Liver (tissue), 9 donors: ENCODE results near the gene AMZ1. TPM values are rescaled to one million over a fixed set of nuclear protein-coding genes. Genes with fewer than 3 reads are reported as not detected.

Experiments
- DNase-seq: peaks from one replicate; pipeline ENCODE4 v3.0.0-alpha.2; 2017; ENCODE audit warnings: low spot score
- H3K27ac ChIP-seq, 2 donors: one replicate each; pipeline ENCODE4 v1.7.0; 2013; ENCODE audit warnings: inconsistent platforms in 2 of 2, low read length in 2 of 2, control low read depth in 1 of 2, low read depth in 1 of 2, mild to moderate bottlenecking in 1 of 2
- H3K27me3 ChIP-seq, 4 donors: one replicate each; pipeline versions ENCODE4 v1.6.1 to v1.7.0; 2013; ENCODE audit warnings: low read length in 3 of 4, inconsistent platforms in 1 of 4, mild to moderate bottlenecking in 1 of 4, moderate library complexity in 1 of 4; ENCODE audit not compliant: control insufficient read depth in 4 of 4, insufficient read depth in 4 of 4
- H3K36me3 ChIP-seq, 4 donors: one replicate each; pipeline versions ENCODE4 v1.6.1 to v1.7.0; 2013; ENCODE audit warnings: low read length in 3 of 4, mild to moderate bottlenecking in 3 of 4, low read depth in 1 of 4, moderate library complexity in 1 of 4; ENCODE audit not compliant: control insufficient read depth in 4 of 4, insufficient read depth in 3 of 4
- H3K4me1 ChIP-seq, 4 donors: one replicate each; pipeline versions ENCODE4 v1.6.1 to v1.7.0; 2013; ENCODE audit warnings: low read length in 3 of 4, mild to moderate bottlenecking in 3 of 4, moderate library complexity in 1 of 4; ENCODE audit not compliant: control insufficient read depth in 4 of 4, insufficient read depth in 4 of 4
- H3K4me3 ChIP-seq, 3 donors: one replicate each; pipeline versions ENCODE4 v1.6.1 to v1.7.0; 2013; ENCODE audit warnings: low read length in 3 of 3, control low read depth in 1 of 3, low read depth in 1 of 3, mild to moderate bottlenecking in 1 of 3
- H3K9ac ChIP-seq, 2 donors: one replicate each; pipeline ENCODE4 v1.7.0; 2013; ENCODE audit warnings: low read length in 2 of 2, mild to moderate bottlenecking in 2 of 2, moderate library complexity in 2 of 2, control low read depth in 1 of 2, low read depth in 1 of 2
- H3K9me3 ChIP-seq, 4 donors: one replicate each; pipeline versions ENCODE4 v1.6.1 to v1.7.0; 2013; ENCODE audit warnings: low read length in 3 of 4; ENCODE audit not compliant: control insufficient read depth in 4 of 4
- ATF3 ChIP-seq: IDR thresholded peaks from 2 replicates; pipeline ENCODE4 v1.6.1; 2016; ENCODE audit warnings: antibody characterized with exemption
- EGR1 ChIP-seq, 2 donors: IDR thresholded peaks; 2 replicates each; pipeline ENCODE4 v1.6.1; 2016 to 2018; ENCODE audit warnings: antibody characterized with exemption in 2 of 2, low read depth in 2 of 2
- FOXA1 ChIP-seq: IDR thresholded peaks from 2 replicates; pipeline ENCODE4 v1.6.1; 2016; ENCODE audit warnings: antibody characterized with exemption
- FOXA2 ChIP-seq: IDR thresholded peaks from 2 replicates; pipeline ENCODE4 v1.6.1; 2016; ENCODE audit warnings: antibody characterized with exemption
- GABPA ChIP-seq, 2 donors: IDR thresholded peaks in 1 of 2; conservative IDR thresholded peaks in 1 of 2; 2 replicates each; pipeline ENCODE4 v1.6.1; 2016; ENCODE audit warnings: antibody characterized with exemption in 2 of 2, mild to moderate bottlenecking in 1 of 2, moderate library complexity in 1 of 2
- HNF4A ChIP-seq, 2 donors: conservative IDR thresholded peaks; 2 replicates each; pipeline ENCODE4 v1.6.1; 2016; ENCODE audit warnings: antibody characterized with exemption in 2 of 2, mild to moderate bottlenecking in 2 of 2
- HNF4G ChIP-seq: IDR thresholded peaks from 2 replicates; pipeline ENCODE4 v1.6.1; 2016; ENCODE audit warnings: antibody characterized with exemption
- JUND ChIP-seq, 2 donors: IDR thresholded peaks; 2 replicates each; pipeline ENCODE4 v1.6.1; 2016; ENCODE audit warnings: antibody characterized with exemption in 2 of 2
- NR2F2 ChIP-seq: IDR thresholded peaks from 2 replicates; pipeline ENCODE4 v1.6.1; 2016; ENCODE audit warnings: antibody characterized with exemption
- RAD21 ChIP-seq, 2 donors: IDR thresholded peaks; 2 replicates each; pipeline ENCODE4 v1.6.1; 2016; ENCODE audit warnings: antibody characterized with exemption in 2 of 2, mild to moderate bottlenecking in 2 of 2
- REST ChIP-seq: IDR thresholded peaks from 2 replicates; pipeline ENCODE4 v1.6.1; 2016; ENCODE audit warnings: antibody characterized with exemption, mild to moderate bottlenecking
- RXRA ChIP-seq, 2 donors: IDR thresholded peaks; 2 replicates each; pipeline ENCODE4 v1.6.1; 2017 to 2018; ENCODE audit warnings: antibody characterized with exemption in 2 of 2, mild to moderate bottlenecking in 1 of 2
- SP1 ChIP-seq: IDR thresholded peaks from 2 replicates; pipeline ENCODE4 v1.6.1; 2018; ENCODE audit warnings: antibody characterized with exemption, mild to moderate bottlenecking
- TAF1 ChIP-seq: conservative IDR thresholded peaks from 2 replicates; pipeline ENCODE4 v1.6.1; 2016; ENCODE audit warnings: antibody characterized with exemption, mild to moderate bottlenecking
- YY1 ChIP-seq: IDR thresholded peaks from 2 replicates; pipeline ENCODE4 v1.6.1; 2016; ENCODE audit warnings: antibody characterized with exemption, mild to moderate bottlenecking
- WGBS: extraction: QIAGEN DNeasy Blood & Tissue Kit; methylation state at CpG from one replicate; pipeline ENCODE4 v1.1.7; 2013; 5-methylcytosine and 5-hydroxymethylcytosine counted together
- polyA plus RNA-seq, 2 donors: library from polyadenylated mRNA; stranded (reverse) in 1 of 2; unstranded in 1 of 2; fragments of 200-250 nt in 1 of 2; fragments of >200 nt in 1 of 2; fragmentation: Nextera tagmentation in 1 of 2; extraction: Ambion mirVana in 1 of 2; gene quantifications; one replicate each; pipeline versions ENCODE4 v1.2.1 to v1.2.3, GENCODE V29; 2013 to 2015
- total RNA-seq, 2 donors: library from RNA; depleted of rRNA; stranded (reverse); fragments of >200 nt; gene quantifications; one replicate each; pipeline ENCODE4 v1.2.3, GENCODE V29; 2014
- TF ChIP-seq, protein P1 (sequence below): IDR thresholded peaks from 2 replicates; pipeline ENCODE4 v1.6.1; 2016; ENCODE audit warnings: antibody characterized with exemption
- TF ChIP-seq, protein P2 (sequence below): IDR thresholded peaks from 2 replicates; pipeline ENCODE4 v1.6.1; 2016; ENCODE audit warnings: antibody characterized with exemption
- TF ChIP-seq, protein P3 (sequence below): fragments of 150-350 bp; IDR thresholded peaks from 2 replicates; pipeline ENCODE4 v1.5.1; 2017; ENCODE audit warnings: improper control_type of control experiment, low read depth, low read length; ENCODE audit not compliant: missing input control
- donor health status: healthy.
- donor health status: healthy.
- donor health status: healthy.
- donor health status: healthy.
- donor health status: healthy.

The AMZ1 gene
- total and polyA plus RNA-seq, 4 donors: 0.10 to 1.3 (median 1.1) TPM; not detected in 1

GRCh38 chr7:2735744-2736143, 47.7 kb downstream of the AMZ1 start:
- Histone ChIP-seq H3K27me3 (no peaks in the 10 kb centered on the region), H3K4me1 (peaks cover 0 to 4% (median 0%) of the 10 kb centered on the region in 4 donors), H3K9me3 (no peaks in the 10 kb centered on the region), H3K9ac (no peak overlapping the region), H3K4me3 (no peak overlapping the region), H3K36me3 (peaks cover 0 to 4% (median 2%) of the 10 kb centered on the region in 4 donors), H3K27ac (no peak overlapping the region)
- TF ChIP-seq FOXA2: no peak
- no peak for TF ChIP-seq NR2F2
- no peak for TF ChIP-seq TAF1
- no peak for TF ChIP-seq HNF4G
- no peak for TF ChIP-seq SP1
- no peak for TF ChIP-seq RXRA (IDR thresholded peaks at IDR 0.05)
- TF ChIP-seq RAD21 (IDR thresholded peaks at IDR 0.05): no peak
- TF ChIP-seq ATF3: no peak
- TF ChIP-seq EGR1 (IDR thresholded peaks at IDR 0.05; ENCODE audit: low read depth in 2 of 2): no peak
- TF ChIP-seq JUND (IDR thresholded peaks at IDR 0.05): no peak
- no peak for TF ChIP-seq REST
- TF ChIP-seq GABPA (IDR thresholded peaks at IDR 0.05 in 1 of 2, conservative IDR thresholded peaks at IDR 0.05 in 1 of 2): no peak
- no peak for TF ChIP-seq FOXA1
- TF ChIP-seq, protein P1, sequence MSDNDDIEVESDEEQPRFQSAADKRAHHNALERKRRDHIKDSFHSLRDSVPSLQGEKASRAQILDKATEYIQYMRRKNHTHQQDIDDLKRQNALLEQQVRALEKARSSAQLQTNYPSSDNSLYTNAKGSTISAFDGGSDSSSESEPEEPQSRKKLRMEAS: no peak
- TF ChIP-seq, protein P2, sequence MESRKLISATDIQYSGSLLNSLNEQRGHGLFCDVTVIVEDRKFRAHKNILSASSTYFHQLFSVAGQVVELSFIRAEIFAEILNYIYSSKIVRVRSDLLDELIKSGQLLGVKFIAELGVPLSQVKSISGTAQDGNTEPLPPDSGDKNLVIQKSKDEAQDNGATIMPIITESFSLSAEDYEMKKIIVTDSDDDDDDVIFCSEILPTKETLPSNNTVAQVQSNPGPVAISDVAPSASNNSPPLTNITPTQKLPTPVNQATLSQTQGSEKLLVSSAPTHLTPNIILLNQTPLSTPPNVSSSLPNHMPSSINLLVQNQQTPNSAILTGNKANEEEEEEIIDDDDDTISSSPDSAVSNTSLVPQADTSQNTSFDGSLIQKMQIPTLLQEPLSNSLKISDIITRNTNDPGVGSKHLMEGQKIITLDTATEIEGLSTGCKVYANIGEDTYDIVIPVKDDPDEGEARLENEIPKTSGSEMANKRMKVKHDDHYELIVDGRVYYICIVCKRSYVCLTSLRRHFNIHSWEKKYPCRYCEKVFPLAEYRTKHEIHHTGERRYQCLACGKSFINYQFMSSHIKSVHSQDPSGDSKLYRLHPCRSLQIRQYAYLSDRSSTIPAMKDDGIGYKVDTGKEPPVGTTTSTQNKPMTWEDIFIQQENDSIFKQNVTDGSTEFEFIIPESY: no peak
- DNase-seq: no peak
- 89% methylated on average over 13 of the region's 13 CpGs for WGBS

- Histone ChIP-seq H3K36me3 (peaks cover 0 to 2% (median 0%) of the 10 kb centered on the region in 4 donors), H3K27me3 (no peaks in the 10 kb centered on the region), H3K4me3 (no peak overlapping the region), H3K9ac (no peak overlapping the region), H3K27ac (no peak overlapping the region), H3K9me3 (no peaks in the 10 kb centered on the region), H3K4me1 (peaks cover 0 to 4% (median 0%) of the 10 kb centered on the region in 4 donors)
- 92% methylated on average over 17 of the region's 17 CpGs for WGBS
- TF ChIP-seq GABPA (IDR thresholded peaks at IDR 0.05 in 1 of 2, conservative IDR thresholded peaks at IDR 0.05 in 1 of 2): no peak
- TF ChIP-seq, protein P1: no peak
- TF ChIP-seq RAD21 (IDR thresholded peaks at IDR 0.05): no peak
- TF ChIP-seq HNF4G: no peak
- no peak for TF ChIP-seq NR2F2
- no peak for TF ChIP-seq SP1
- TF ChIP-seq FOXA1: no peak
- no peak for TF ChIP-seq HNF4A (conservative IDR thresholded peaks at IDR 0.05)
- TF ChIP-seq YY1: no peak
- TF ChIP-seq JUND (IDR thresholded peaks at IDR 0.05): no peak
- TF ChIP-seq ATF3: no peak
- no peak for TF ChIP-seq RXRA (IDR thresholded peaks at IDR 0.05)
- TF ChIP-seq, protein P2: no peak
- no peak for TF ChIP-seq TAF1
- TF ChIP-seq, protein P3, sequence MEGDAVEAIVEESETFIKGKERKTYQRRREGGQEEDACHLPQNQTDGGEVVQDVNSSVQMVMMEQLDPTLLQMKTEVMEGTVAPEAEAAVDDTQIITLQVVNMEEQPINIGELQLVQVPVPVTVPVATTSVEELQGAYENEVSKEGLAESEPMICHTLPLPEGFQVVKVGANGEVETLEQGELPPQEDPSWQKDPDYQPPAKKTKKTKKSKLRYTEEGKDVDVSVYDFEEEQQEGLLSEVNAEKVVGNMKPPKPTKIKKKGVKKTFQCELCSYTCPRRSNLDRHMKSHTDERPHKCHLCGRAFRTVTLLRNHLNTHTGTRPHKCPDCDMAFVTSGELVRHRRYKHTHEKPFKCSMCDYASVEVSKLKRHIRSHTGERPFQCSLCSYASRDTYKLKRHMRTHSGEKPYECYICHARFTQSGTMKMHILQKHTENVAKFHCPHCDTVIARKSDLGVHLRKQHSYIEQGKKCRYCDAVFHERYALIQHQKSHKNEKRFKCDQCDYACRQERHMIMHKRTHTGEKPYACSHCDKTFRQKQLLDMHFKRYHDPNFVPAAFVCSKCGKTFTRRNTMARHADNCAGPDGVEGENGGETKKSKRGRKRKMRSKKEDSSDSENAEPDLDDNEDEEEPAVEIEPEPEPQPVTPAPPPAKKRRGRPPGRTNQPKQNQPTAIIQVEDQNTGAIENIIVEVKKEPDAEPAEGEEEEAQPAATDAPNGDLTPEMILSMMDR: no peak
- no peak for TF ChIP-seq EGR1 (IDR thresholded peaks at IDR 0.05; ENCODE audit: low read depth in 2 of 2)
- peak; percentile 37 for DNase-seq
Observed at GRCh38 chr7:2736411-2736914, 48.5 kb downstream of the AMZ1 start.
